H1 (cell line): Measurements from ENCODE around the gene EIF4EBP2. TPM values are rescaled to one million over a fixed set of nuclear protein-coding genes. Genes with fewer than 3 reads are reported as not detected.

Source experiments
- CTCF ChIA-PET: fragments of 300-600 bp; sonication (Branson Sonifier 250); formaldehyde crosslinking; loops from one replicate; lab custom pipeline; 2021; ENCODE audit not compliant: partially characterized antibody; lab: Charles Lee
- POLR2A ChIA-PET: fragments of 300-600 bp; sonication (Branson Sonifier 250); formaldehyde crosslinking; loops from one replicate; lab custom pipeline; 2021; ENCODE audit warnings: inconsistent platforms; ENCODE audit not compliant: partially characterized antibody; lab: Charles Lee
- DNase-seq, 2 experiments: peaks; one replicate each; pipeline versions ENCODE4 v3.0.0 to v3.0.0-alpha.2; 2010 to 2022; ENCODE audit warnings: low spot score in 2 of 2, low read depth in 1 of 2, mixed read lengths in 1 of 2
- FAIRE-seq: peaks from 2 replicates; lab custom pipeline; 2011; peaks lifted over from hg19 to GRCh38; lab: Jason Lieb, UNC
- H2AFZ ChIP-seq: 2 replicates; pipeline ENCODE4 v1.8.1; 2012; ENCODE audit warnings: low read length, inconsistent platforms
- H2AK5ac ChIP-seq: 2 replicates; pipeline ENCODE4 v1.6.1; 2013; ENCODE audit warnings: low read depth, low read length
- H2BK120ac ChIP-seq: replicated peaks from 2 replicates; pipeline ENCODE3; 2013; ENCODE audit warnings: low read depth, low read length, inconsistent platforms
- H2BK12ac ChIP-seq: 2 replicates; pipeline ENCODE4 v1.6.1; 2013; ENCODE audit warnings: low read depth, low read length
- H2BK15ac ChIP-seq: 2 replicates; pipeline ENCODE4 v1.6.1; 2013; ENCODE audit warnings: low read length
- H2BK20ac ChIP-seq: 2 replicates; pipeline ENCODE4 v1.6.1; 2013; ENCODE audit warnings: low read length
- H2BK5ac ChIP-seq: 2 replicates; pipeline ENCODE4 v1.6.1; 2013; ENCODE audit warnings: low read depth, low read length
- H3K14ac ChIP-seq: 2 replicates; pipeline ENCODE4 v1.6.1; 2013; ENCODE audit warnings: inconsistent platforms; ENCODE audit not compliant: insufficient read length
- H3K18ac ChIP-seq: 2 replicates; pipeline ENCODE4 v1.6.1; 2013; ENCODE audit warnings: low read length; ENCODE audit errors: extremely low read depth
- H3K23ac ChIP-seq: 2 replicates; pipeline ENCODE4 v1.6.1; 2013; ENCODE audit warnings: inconsistent platforms; ENCODE audit not compliant: insufficient read length
- H3K23me2 ChIP-seq: 2 replicates; pipeline ENCODE4 v1.6.1; 2013; ENCODE audit warnings: low read depth, low read length
- H3K27ac ChIP-seq: 2 replicates; pipeline ENCODE4 v1.6.1; 2011; ENCODE audit warnings: low read depth, low read length, inconsistent platforms
- H3K27me3 ChIP-seq, 4 experiments: replicated peaks in 1 of 4; 1 replicate in 1 of 4; 2 replicates in 3 of 4; pipeline versions ENCODE4 v1.6.1 to v1.8.1; 2011 to 2013; ENCODE audit warnings: low read length in 3 of 4, mild to moderate bottlenecking in 3 of 4, inconsistent platforms in 2 of 4, mixed read lengths in 2 of 4, moderate library complexity in 1 of 4; ENCODE audit not compliant: control insufficient read depth in 3 of 4, insufficient read depth in 3 of 4; ENCODE audit errors: extremely low read depth in 1 of 4
- H3K36me3 ChIP-seq, 4 experiments: 2 replicates each; pipeline versions ENCODE4 v1.6.1 to v1.8.1; 2011 to 2013; ENCODE audit warnings: mild to moderate bottlenecking in 4 of 4, low read length in 3 of 4, moderate library complexity in 2 of 4, control low read depth in 1 of 4, inconsistent platforms in 1 of 4; ENCODE audit not compliant: insufficient read depth in 4 of 4, control insufficient read depth in 2 of 4
- H3K4ac ChIP-seq: replicated peaks from 2 replicates; pipeline ENCODE3; 2013; ENCODE audit warnings: low read length, low read depth, mixed read lengths, inconsistent platforms; ENCODE audit not compliant: insufficient read length
- H3K4me1 ChIP-seq, 4 experiments: replicated peaks in 1 of 4; 1 replicate in 1 of 4; 2 replicates in 3 of 4; pipeline versions ENCODE4 v1.6.1 to v1.8.1; 2011 to 2013; ENCODE audit warnings: low read length in 3 of 4, inconsistent platforms in 2 of 4, mixed read lengths in 1 of 4; ENCODE audit not compliant: insufficient read depth in 4 of 4, control insufficient read depth in 3 of 4
- H3K4me2 ChIP-seq, 2 experiments: 2 replicates each; pipeline versions ENCODE4 v1.6.1 to v1.8.1; 2011 to 2013; ENCODE audit warnings: low read depth in 2 of 2, low read length in 2 of 2, control low read depth in 1 of 2, inconsistent platforms in 1 of 2, mild to moderate bottlenecking in 1 of 2; ENCODE audit not compliant: insufficient read depth in 1 of 2
- H3K4me3 ChIP-seq, 4 experiments: fragments of 200-600, 300-600 bp in 1 of 4; sonication (generic), shearing (Covaris generic), sonication (Bioruptor Twin) in 1 of 4; 2 replicates each; pipeline versions ENCODE4 v1.5.1 to v1.8.1; 2011 to 2016; ENCODE audit warnings: low read length in 4 of 4, low read depth in 3 of 4, control low read depth in 2 of 4, inconsistent platforms in 2 of 4, mild to moderate bottlenecking in 2 of 4, mixed read lengths in 1 of 4, moderate library complexity in 1 of 4; ENCODE audit not compliant: insufficient read depth in 2 of 4; ENCODE audit errors: extremely low read depth in 1 of 4
- H3K56ac ChIP-seq: replicated peaks from 2 replicates; pipeline ENCODE3; 2013; ENCODE audit warnings: low read depth, mild to moderate bottlenecking, mixed read lengths, low read length, inconsistent platforms; ENCODE audit not compliant: insufficient read length
- H3K79me1 ChIP-seq: 2 replicates; pipeline ENCODE4 v1.6.1; 2013; ENCODE audit warnings: low read depth, low read length, control low read depth
- H3K79me2 ChIP-seq, 2 experiments: 2 replicates each; pipeline versions ENCODE4 v1.6.1 to v1.8.1; 2012 to 2013; ENCODE audit warnings: low read length in 2 of 2, mild to moderate bottlenecking in 2 of 2, inconsistent platforms in 1 of 2; ENCODE audit not compliant: insufficient read depth in 2 of 2, control insufficient read depth in 1 of 2
- H3K9ac ChIP-seq, 4 experiments: replicated peaks in 1 of 4; 1 replicate in 1 of 4; 2 replicates in 3 of 4; pipeline versions ENCODE4 v1.6.1 to v1.8.1; 2011 to 2013; ENCODE audit warnings: low read depth in 3 of 4, low read length in 3 of 4, control low read depth in 2 of 4, mild to moderate bottlenecking in 2 of 4, moderate library complexity in 2 of 4, inconsistent platforms in 1 of 4; ENCODE audit errors: extremely low read depth in 1 of 4
- H3K9me3 ChIP-seq, 2 experiments: 2 replicates each; pipeline versions ENCODE4 v1.6.1 to v1.8.1; 2012 to 2013; ENCODE audit warnings: mild to moderate bottlenecking in 2 of 2, moderate library complexity in 2 of 2, control low read depth in 1 of 2, inconsistent platforms in 1 of 2, low read depth in 1 of 2, low read length in 1 of 2, mixed read lengths in 1 of 2; ENCODE audit not compliant: insufficient read depth in 2 of 2
- H4K20me1 ChIP-seq, 2 experiments: replicated peaks in 1 of 2; 2 replicates each; pipeline versions ENCODE3 to v1.8.1; 2011 to 2013; ENCODE audit warnings: inconsistent platforms in 2 of 2, low read length in 2 of 2, mild to moderate bottlenecking in 1 of 2; ENCODE audit not compliant: insufficient read depth in 2 of 2, control insufficient read depth in 1 of 2
- H4K5ac ChIP-seq: 2 replicates; pipeline ENCODE4 v1.6.1; 2013; ENCODE audit warnings: low read length, low read depth, mixed read lengths, inconsistent platforms; ENCODE audit not compliant: insufficient read length
- H4K8ac ChIP-seq: 2 replicates; pipeline ENCODE4 v1.8.0; 2013; ENCODE audit warnings: mild to moderate bottlenecking, moderate library complexity, low read length, inconsistent platforms; ENCODE audit not compliant: insufficient read depth; ENCODE audit errors: extremely low read depth
- H4K91ac ChIP-seq: replicated peaks from 2 replicates; pipeline ENCODE3; 2013; ENCODE audit warnings: low read length, mixed read lengths, inconsistent platforms; ENCODE audit not compliant: insufficient read length
- BACH1 ChIP-seq: IDR thresholded peaks from 2 replicates; pipeline ENCODE4 v1.6.1; 2012; ENCODE audit warnings: low read length, improper control_type of control experiment
- NANOG ChIP-seq: IDR thresholded peaks from 2 replicates; pipeline ENCODE4 v1.6.1; 2011; ENCODE audit warnings: low read length, low read depth, mild to moderate bottlenecking, inconsistent platforms; ENCODE audit not compliant: insufficient read depth, poor library complexity, severe bottlenecking
- SIX5 ChIP-seq: IDR thresholded peaks from 2 replicates; pipeline ENCODE4 v1.6.1; 2011; ENCODE audit warnings: mild to moderate bottlenecking, low read depth, low read length
- WGBS, 2 experiments: shearing (Covaris generic) in 1 of 2; methylation state at CpG; one replicate each; pipeline versions ENCODE4 v1.1.6 to v1.1.7; 2013 to 2015; ENCODE audit warnings: low lambda C conversion rate in 2 of 2, mixed read lengths in 2 of 2, inconsistent platforms in 1 of 2, low coverage in 1 of 2, missing lambda C conversion rate in 1 of 2; ENCODE audit not compliant: insufficient replicate concordance in 2 of 2, insufficient coverage in 1 of 2, insufficient read length in 1 of 2; ENCODE audit errors: extremely low coverage in 1 of 2, missing lambda C conversion rate in 1 of 2; 5-methylcytosine and 5-hydroxymethylcytosine counted together
- polyA plus RNA-seq, 7 experiments: library from polyadenylated mRNA; depleted of rRNA in 3 of 7; stranded (reverse) in 5 of 7; unstranded in 2 of 7; fragments of >200 nt in 5 of 7; fragments of 200-250 nt in 2 of 7; gene quantifications; 1 replicate in 5 of 7; 2 replicates in 1 of 7; 4 replicates in 1 of 7; pipeline versions ENCODE4 v1.2.1 to v1.2.3, GENCODE V29; 2011 to 2013; ENCODE audit warnings: missing spikeins in 2 of 7, mixed read lengths in 2 of 7
- total RNA-seq: library from RNA; stranded (reverse); fragmentation: NEBNext Ultra II Directional; extraction: Animal tissue kit (Norgen Biotek cat#: 25700); gene quantifications from 2 replicates; pipeline ENCODE4 v1.2.1, GENCODE V29; 2021

The EIF4EBP2 gene
- total and polyA plus RNA-seq, 2 of the 8 experiments (the other 6 are each of a cell fraction or from before 2014, with no cell fraction given), result 55.3 to 144 TPM

DNA sequence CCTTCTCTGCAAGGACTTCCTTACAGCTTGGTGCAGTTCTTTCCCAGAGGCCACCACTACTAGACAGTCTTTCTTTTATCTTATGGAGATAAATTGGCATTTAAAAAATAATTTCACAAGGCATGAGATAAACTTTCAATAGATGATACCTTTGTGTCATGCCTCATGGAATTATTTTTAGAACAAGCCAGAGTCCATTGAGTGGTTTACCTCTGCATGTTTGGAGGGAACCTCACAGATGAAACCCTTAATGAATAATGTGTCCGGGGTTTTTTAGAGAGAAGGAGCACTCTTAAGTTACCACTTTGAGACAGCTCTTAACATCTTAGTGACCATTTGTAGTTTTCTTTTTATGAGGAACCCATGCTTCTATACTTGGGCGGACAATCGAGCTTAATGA is 20.4 kb downstream of the EIF4EBP2 start:
- no peak for TF ChIP-seq SIX5
- TF ChIP-seq BACH1, result no peak
- no peak for TF ChIP-seq NANOG
- Histone ChIP-seq H3K23ac (no peak overlapping the region), H3K14ac (no peak overlapping the region), H3K9ac (no peak overlapping the region), H2AFZ (no peak overlapping the region), H4K8ac (no peak overlapping the region), H2BK5ac (no peak overlapping the region), H4K20me1 (peaks cover 0 to 4% of the 10 kb centered on the region in 2 experiments), H3K36me3 (peaks cover 8 to 88% (median 42%) of the 10 kb centered on the region in 4 experiments; a peak in 7 of 8 replicates), H2BK12ac (no peak overlapping the region), H3K23me2 (no peaks in the 10 kb centered on the region), H2BK15ac (no peak overlapping the region), H3K4me2 (no peak overlapping the region), H3K56ac (no peak overlapping the region), H3K27ac (no peak overlapping the region), H3K79me2 (no peaks in the 10 kb centered on the region; a peak in 1 of 4 replicates), H2BK20ac (no peak overlapping the region), H3K4me1 (peaks cover 0 to 2% (median 0%) of the 10 kb centered on the region in 4 experiments; a peak in 3 of 7 replicates), H4K91ac (no peak overlapping the region), H3K4ac (no peak overlapping the region), H3K79me1 (peaks cover 3% of the 10 kb centered on the region; the same call in 1 of the 2 replicates), H3K27me3 (no peaks in the 10 kb centered on the region), H4K5ac (no peak overlapping the region), H3K18ac (no peak overlapping the region), H2AK5ac (no peak overlapping the region), H3K4me3 (no peak overlapping the region), H3K9me3 (no peaks in the 10 kb centered on the region), H2BK120ac (no peak overlapping the region)
- ChIA-PET CTCF (interaction anchor here (0.7 to 1.9 kb wide), 10 partner anchors 10 to 114 kb away, joined by 3 to 9 read pairs (median 3); no protein-coding TSS in a partner anchor), POLR2A (interaction anchor here (1.0 to 1.7 kb wide), 5 partner anchors 15 to 31 kb away, joined by 3 to 6 read pairs (median 5); partner anchors contain the start of gene EIF4EBP2)
- no peak for DNase-seq
- WGBS, 2 experiments, result 89% methylated on average over 3 of the region's 3 CpGs; no CpG with 5 or more reads in 1 of the 2 experiments
- FAIRE-seq, result no peak
